ENCODE results near the gene IZUMO2. TPM values are rescaled to one million over a fixed set of nuclear protein-coding genes. Genes with fewer than 3 reads are reported as not detected.

The IZUMO2 gene
- total RNA-seq, 2 donors from 2014 or later: not detected

Other genes starting within 250 kb of the IZUMO2 start
- 10 to 100 TPM in 1 of 2 donors, 1 to 10 TPM in 1; 7.7 to 13.2 TPM for gene ATF5, start 234.1 kb downstream of the IZUMO2 start, total RNA-seq
- 100 to 1,000 TPM in 1 of 2 donors, 10 to 100 TPM in 1; 82.5 to 109 TPM for gene NUP62, start 233.8 kb downstream of the IZUMO2 start, total RNA-seq
- gene SIGLEC11, start 202.1 kb downstream of the IZUMO2 start, total RNA-seq: not detected
- gene VRK3, start 137.9 kb downstream of the IZUMO2 start, total RNA-seq: 10 to 100 TPM; 54.0 to 60.0 TPM
- 10 to 100 TPM; 15.2 to 15.8 TPM for gene ZNF473, start 137.3 kb downstream of the IZUMO2 start, total RNA-seq
- gene MYH14, start 40.3 kb upstream of the IZUMO2 start, total RNA-seq: not detected
- 10 to 100 TPM in 1 of 2 donors, 1 to 10 TPM in 1; 5.1 to 24.1 TPM for gene KCNC3, start 166.1 kb upstream of the IZUMO2 start, total RNA-seq
- gene NAPSA, start 202.4 kb upstream of the IZUMO2 start, total RNA-seq: 100 to 1,000 TPM in 1 of 2 donors, 10 to 100 TPM in 1; 90.8 to 166 TPM
- gene NR1H2, start 213.2 kb upstream of the IZUMO2 start, total RNA-seq: 10 to 100 TPM; 51.1 to 61.2 TPM
- 100 to 1,000 TPM; 183 to 254 TPM for gene POLD1, start 221.1 kb upstream of the IZUMO2 start, total RNA-seq